ENCODE data around the gene HSD3B1. TPM values are rescaled to one million over a fixed set of nuclear protein-coding genes. Genes with fewer than 3 reads are reported as not detected.

HSD3B1 gene
- total RNA-seq, 1 donor from 2014 or later, result not detected

DNA sequence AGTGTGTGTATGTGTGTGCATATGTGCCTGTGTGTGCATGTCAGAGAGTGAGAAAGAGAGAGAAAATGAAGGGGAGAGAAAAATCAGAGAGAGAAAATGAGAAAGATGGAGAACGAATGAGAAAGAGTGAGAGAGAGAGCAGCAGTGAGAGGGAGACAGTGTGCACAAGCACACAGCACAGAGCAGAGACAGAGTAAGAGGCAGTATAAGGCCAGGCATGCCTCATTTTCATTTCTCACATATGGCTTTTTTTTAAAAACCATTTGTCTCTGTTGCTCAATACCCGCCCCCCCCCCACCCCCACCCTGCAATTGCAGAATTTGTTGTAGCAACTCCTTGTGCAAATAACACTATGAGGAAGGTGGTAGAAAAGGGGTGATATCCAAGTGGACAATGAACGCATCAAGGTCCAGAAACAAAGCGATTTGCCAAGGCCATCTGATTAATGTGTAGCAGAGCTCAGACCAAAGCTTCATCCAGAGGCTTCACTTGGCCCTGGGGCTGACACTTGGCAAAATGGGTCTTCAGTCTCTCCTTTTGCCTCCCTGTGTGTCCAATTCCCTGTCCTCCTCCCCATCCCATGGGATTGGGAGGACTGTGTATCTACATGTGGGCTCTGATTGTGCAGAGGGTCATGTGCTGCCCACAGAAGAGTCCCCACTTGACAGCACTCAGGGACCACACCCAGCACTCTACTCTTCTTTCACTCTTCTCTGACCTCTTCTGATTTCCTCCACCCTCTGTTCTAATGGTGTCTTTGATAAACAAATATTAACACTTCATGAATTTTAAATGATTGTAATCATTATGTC, 38.9 kb upstream of the HSD3B1 start:
- no peak overlapping the region for H3K27ac Mint-ChIP-seq
- H3K36me3 Mint-ChIP-seq (ENCODE audit: insufficient read depth), result no peaks in the 10 kb centered on the region
- peaks cover 13% of the 10 kb centered on the region for H3K27me3 Mint-ChIP-seq
- no peak for DNase-seq (ENCODE audit: low spot score, unreplicated experiment)
- TF ChIP-seq, protein P1, sequence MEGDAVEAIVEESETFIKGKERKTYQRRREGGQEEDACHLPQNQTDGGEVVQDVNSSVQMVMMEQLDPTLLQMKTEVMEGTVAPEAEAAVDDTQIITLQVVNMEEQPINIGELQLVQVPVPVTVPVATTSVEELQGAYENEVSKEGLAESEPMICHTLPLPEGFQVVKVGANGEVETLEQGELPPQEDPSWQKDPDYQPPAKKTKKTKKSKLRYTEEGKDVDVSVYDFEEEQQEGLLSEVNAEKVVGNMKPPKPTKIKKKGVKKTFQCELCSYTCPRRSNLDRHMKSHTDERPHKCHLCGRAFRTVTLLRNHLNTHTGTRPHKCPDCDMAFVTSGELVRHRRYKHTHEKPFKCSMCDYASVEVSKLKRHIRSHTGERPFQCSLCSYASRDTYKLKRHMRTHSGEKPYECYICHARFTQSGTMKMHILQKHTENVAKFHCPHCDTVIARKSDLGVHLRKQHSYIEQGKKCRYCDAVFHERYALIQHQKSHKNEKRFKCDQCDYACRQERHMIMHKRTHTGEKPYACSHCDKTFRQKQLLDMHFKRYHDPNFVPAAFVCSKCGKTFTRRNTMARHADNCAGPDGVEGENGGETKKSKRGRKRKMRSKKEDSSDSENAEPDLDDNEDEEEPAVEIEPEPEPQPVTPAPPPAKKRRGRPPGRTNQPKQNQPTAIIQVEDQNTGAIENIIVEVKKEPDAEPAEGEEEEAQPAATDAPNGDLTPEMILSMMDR (IDR thresholded peaks at IDR 0.05; ENCODE audit: unreplicated experiment), result no peak
- no peak overlapping the region for H3K4me3 Mint-ChIP-seq (ENCODE audit: low read depth)
- H3K9me3 Mint-ChIP-seq (ENCODE audit: low read depth), result no peaks in the 10 kb centered on the region
- peaks cover 2% of the 10 kb centered on the region for H3K4me1 Mint-ChIP-seq (ENCODE audit: low read depth)

DNA sequence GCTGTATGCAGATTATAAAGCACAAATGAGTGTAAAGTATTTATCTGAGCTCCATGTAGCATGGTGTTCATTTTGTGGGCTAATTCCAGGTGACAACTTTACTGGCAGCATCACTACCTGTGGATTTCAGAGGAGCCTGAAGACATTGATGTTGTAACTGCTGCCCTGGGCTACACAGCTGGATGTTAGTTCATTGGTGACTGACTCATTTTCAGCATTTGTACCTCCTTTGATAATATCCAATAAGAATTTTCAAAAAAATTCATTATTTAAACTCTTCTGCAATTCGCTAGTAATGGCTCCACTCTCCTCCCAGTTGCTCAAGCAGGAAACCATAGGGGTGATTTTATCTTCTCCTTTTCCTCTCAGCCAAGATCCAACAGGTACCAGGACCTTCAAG, 37.3 kb upstream of the HSD3B1 start:
- peaks cover 13% of the 10 kb centered on the region for H3K27me3 Mint-ChIP-seq
- no peak overlapping the region for H3K27ac Mint-ChIP-seq
- TF ChIP-seq, protein P1 (IDR thresholded peaks at IDR 0.05; ENCODE audit: unreplicated experiment), result no peak
- no peak overlapping the region for H3K4me3 Mint-ChIP-seq (ENCODE audit: low read depth)
- H3K9me3 Mint-ChIP-seq (ENCODE audit: low read depth), result no peaks in the 10 kb centered on the region
- H3K4me1 Mint-ChIP-seq (ENCODE audit: low read depth), result peaks cover 2% of the 10 kb centered on the region
- DNase-seq (ENCODE audit: low spot score, unreplicated experiment), result no peak
- H3K36me3 Mint-ChIP-seq (ENCODE audit: insufficient read depth), result no peaks in the 10 kb centered on the region

DNA sequence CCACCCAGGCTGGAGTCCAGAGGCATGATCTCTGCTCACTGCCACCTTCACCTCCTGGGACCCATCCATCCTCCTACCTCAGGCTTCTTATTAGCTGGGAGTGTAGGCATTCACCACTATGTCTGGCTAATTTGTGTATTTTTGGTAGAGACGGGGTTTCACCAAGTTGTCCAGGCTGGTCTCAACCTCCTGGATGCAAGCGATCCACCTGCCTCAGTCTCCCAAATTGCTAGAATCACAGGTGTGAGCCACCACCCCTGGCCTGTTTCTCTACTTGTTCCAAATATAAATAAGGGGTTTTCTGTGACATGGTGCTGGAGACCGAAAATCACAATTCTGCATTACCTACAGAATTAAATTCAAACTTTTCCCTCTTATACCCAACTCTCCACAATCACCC, 36.6 kb upstream of the HSD3B1 start:
- Mint-ChIP-seq H3K9me3 (ENCODE audit: low read depth) (no peaks in the 10 kb centered on the region), H3K4me1 (ENCODE audit: low read depth) (peaks cover 2% of the 10 kb centered on the region), H3K36me3 (ENCODE audit: insufficient read depth) (no peaks in the 10 kb centered on the region), H3K27ac (no peak overlapping the region), H3K4me3 (ENCODE audit: low read depth) (no peak overlapping the region), H3K27me3 (peaks cover 16% of the 10 kb centered on the region)
- DNase-seq (ENCODE audit: low spot score, unreplicated experiment), result no peak
- TF ChIP-seq, protein P1 (IDR thresholded peaks at IDR 0.05; ENCODE audit: unreplicated experiment), result no peak

DNA sequence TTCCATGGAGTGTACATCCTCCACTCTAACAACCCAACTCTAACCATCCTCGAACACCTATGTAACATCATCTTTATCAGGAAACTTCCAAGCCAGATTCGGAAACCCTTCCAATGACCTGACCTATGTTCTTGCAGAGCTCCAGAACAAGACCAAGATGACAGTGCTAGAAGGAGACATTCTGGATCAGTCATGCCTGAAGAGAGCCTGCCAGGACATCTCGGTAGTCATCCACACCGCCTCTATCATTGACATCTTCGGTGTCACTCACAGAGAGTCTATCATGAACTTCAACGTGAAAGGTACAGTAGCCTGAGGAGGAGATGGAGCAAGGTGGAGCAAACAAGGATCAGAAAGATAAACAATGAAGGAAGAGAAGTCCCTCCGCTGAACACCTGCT, 36.1 kb upstream of the HSD3B1 start:
- TF ChIP-seq, protein P1 (IDR thresholded peaks at IDR 0.05; ENCODE audit: unreplicated experiment), result no peak

DNA sequence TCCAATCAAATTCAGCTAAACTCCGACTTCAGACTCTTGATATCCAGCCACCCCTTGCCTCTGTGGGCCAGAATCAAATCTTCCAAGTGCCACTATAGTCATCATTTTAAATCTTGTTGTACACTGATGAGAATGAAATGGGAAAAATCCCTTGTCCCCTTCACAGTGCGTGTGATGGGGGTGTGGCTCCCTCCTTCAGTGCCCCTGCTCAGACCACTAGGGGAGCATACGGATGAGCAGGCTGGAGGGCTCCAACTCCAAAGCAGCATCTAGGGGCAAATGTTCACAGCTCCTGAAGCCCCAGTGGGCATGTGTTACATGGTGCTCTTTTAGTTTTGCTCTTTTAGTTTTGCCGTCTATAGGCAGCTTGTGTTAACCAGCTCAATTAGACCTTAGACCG, 35.4 kb upstream of the HSD3B1 start:
- H3K4me1 Mint-ChIP-seq (ENCODE audit: low read depth), result peaks cover 4% of the 10 kb centered on the region
- TF ChIP-seq, protein P1 (IDR thresholded peaks at IDR 0.05; ENCODE audit: unreplicated experiment), result no peak
- DNase-seq (ENCODE audit: low spot score, unreplicated experiment), result no peak
- peaks cover 19% of the 10 kb centered on the region for H3K27me3 Mint-ChIP-seq
- no peak overlapping the region for H3K27ac Mint-ChIP-seq
- H3K36me3 Mint-ChIP-seq (ENCODE audit: insufficient read depth), result no peaks in the 10 kb centered on the region
- no peak overlapping the region for H3K4me3 Mint-ChIP-seq (ENCODE audit: low read depth)
- no peaks in the 10 kb centered on the region for H3K9me3 Mint-ChIP-seq (ENCODE audit: low read depth)

More for the DNA sequence above, 36.1 kb upstream of the HSD3B1 start:
- DNase-seq (ENCODE audit: low spot score, unreplicated experiment), result no peak
- H3K9me3 Mint-ChIP-seq (ENCODE audit: low read depth), result no peaks in the 10 kb centered on the region
- no peaks in the 10 kb centered on the region for H3K36me3 Mint-ChIP-seq (ENCODE audit: insufficient read depth)
- H3K27ac Mint-ChIP-seq, result no peak overlapping the region
- H3K4me3 Mint-ChIP-seq (ENCODE audit: low read depth), result no peak overlapping the region
- H3K4me1 Mint-ChIP-seq (ENCODE audit: low read depth), result peaks cover 3% of the 10 kb centered on the region
- peaks cover 18% of the 10 kb centered on the region for H3K27me3 Mint-ChIP-seq

All from progenitor cell of endocrine pancreas (in vitro differentiated cells).